Activated T-helper 1 cell treated with Interleukin-2 at 50 U/mL for 16 hours (primary cell): Measurements from ENCODE around the gene FIBCD1.

Source experiments
- DNase-seq: peaks from one replicate; pipeline ENCODE4 v3.0.0-alpha.2; 2020; ENCODE audit warnings: low read depth

The FIBCD1 gene

GRCh38 chr9:130938652-130939404 is at the start of gene FIBCD1:
Gene FIBCD1, minus strand, starts transcription at chr9:130939247. Its CDS starts 640 bp downstream, at chr9:130938607.
- DNase-seq = no peak

GRCh38 chr9:130988400-130988747 is 49.3 kb upstream of the FIBCD1 start:
- DNase-seq = no peak

- DNase-seq = no peak
Observed at GRCh38 chr9:130987738-130988399, 48.8 kb upstream of the FIBCD1 start.

GRCh38 chr9:130987054-130987453 is 48.0 kb upstream of the FIBCD1 start:
- DNase-seq = no peak

GRCh38 chr9:130986356-130986965 is 47.4 kb upstream of the FIBCD1 start:
- no peak for DNase-seq

GRCh38 chr9:130985606-130986162 is 46.6 kb upstream of the FIBCD1 start:
- no peak for DNase-seq

GRCh38 chr9:130985029-130985428 is 46.0 kb upstream of the FIBCD1 start:
- no peak for DNase-seq

- DNase-seq = no peak
Observed at GRCh38 chr9:130984521-130984920, 45.5 kb upstream of the FIBCD1 start.

GRCh38 chr9:130983970-130984369 is 44.9 kb upstream of the FIBCD1 start:
- DNase-seq = no peak

GRCh38 chr9:130983359-130983670 is 44.3 kb upstream of the FIBCD1 start:
- DNase-seq = no peak

GRCh38 chr9:130982636-130983358 is 43.8 kb upstream of the FIBCD1 start:
- no peak for DNase-seq

GRCh38 chr9:130981756-130982137 is 42.7 kb upstream of the FIBCD1 start:
- DNase-seq = no peak

- DNase-seq = no peak
Observed at GRCh38 chr9:130981002-130981755, 42.1 kb upstream of the FIBCD1 start.

GRCh38 chr9:130980526-130980925 is 41.5 kb upstream of the FIBCD1 start:
- DNase-seq = no peak

- DNase-seq = no peak
Observed at GRCh38 chr9:130979591-130980385, 40.7 kb upstream of the FIBCD1 start.

GRCh38 chr9:130977811-130978221 is 38.8 kb upstream of the FIBCD1 start:
- DNase-seq = no peak

- no peak for DNase-seq
Observed at GRCh38 chr9:130975932-130976841, 37.1 kb upstream of the FIBCD1 start.

- no peak for DNase-seq
Observed at GRCh38 chr9:130975156-130975555, 36.1 kb upstream of the FIBCD1 start.

GRCh38 chr9:130974697-130975096 is 35.6 kb upstream of the FIBCD1 start:
- DNase-seq = no peak
